ENCODE data around the gene GFRA1. TPM values are rescaled to one million over a fixed set of nuclear protein-coding genes. Genes with fewer than 3 reads are reported as not detected.

GFRA1 gene
- total RNA-seq, 2 experiments from 2014 or later = not detected

GRCh38 chr10:116063107-116063506 is 209.9 kb downstream of the GFRA1 start:
- no peak for DNase-seq (ENCODE audit: low spot score)
- Histone ChIP-seq H3K36me3 (ENCODE audit: insufficient read depth, low read length) (no peaks in the 10 kb centered on the region), H3K9me3 (ENCODE audit: low read length) (no peaks in the 10 kb centered on the region), H3K4me2 (ENCODE audit: low read length) (no peak overlapping the region), H3K4me3 (ENCODE audit: low read depth, low read length, poor library complexity, severe bottlenecking) (no peak overlapping the region), H2AFZ (ENCODE audit: low read length) (no peak overlapping the region), H3K27ac (ENCODE audit: low read depth, low read length, poor library complexity, severe bottlenecking) (no peak overlapping the region), H3K79me2 (ENCODE audit: insufficient read depth, low read depth, low read length) (no peaks in the 10 kb centered on the region), H3K9me2 (ENCODE audit: insufficient read depth, low read length) (no peaks in the 10 kb centered on the region), H3K4me1 (ENCODE audit: insufficient read depth, low read length, poor library complexity, severe bottlenecking) (no peaks in the 10 kb centered on the region), H4K20me1 (ENCODE audit: insufficient read depth, low read length) (no peaks in the 10 kb centered on the region)
- BruUV-seq (replicated peaks) = no TSS peak
- CTCF ChIA-PET (ENCODE audit: unreplicated experiment) = no interaction called here
- POLR2A ChIA-PET = no interaction called here
- no peak for TF ChIP-seq EZH2phosphoT487 (IDR thresholded peaks at IDR 0.05; ENCODE audit: borderline replicate concordance, low read depth, low read length)
- TF ChIP-seq, protein P1, sequence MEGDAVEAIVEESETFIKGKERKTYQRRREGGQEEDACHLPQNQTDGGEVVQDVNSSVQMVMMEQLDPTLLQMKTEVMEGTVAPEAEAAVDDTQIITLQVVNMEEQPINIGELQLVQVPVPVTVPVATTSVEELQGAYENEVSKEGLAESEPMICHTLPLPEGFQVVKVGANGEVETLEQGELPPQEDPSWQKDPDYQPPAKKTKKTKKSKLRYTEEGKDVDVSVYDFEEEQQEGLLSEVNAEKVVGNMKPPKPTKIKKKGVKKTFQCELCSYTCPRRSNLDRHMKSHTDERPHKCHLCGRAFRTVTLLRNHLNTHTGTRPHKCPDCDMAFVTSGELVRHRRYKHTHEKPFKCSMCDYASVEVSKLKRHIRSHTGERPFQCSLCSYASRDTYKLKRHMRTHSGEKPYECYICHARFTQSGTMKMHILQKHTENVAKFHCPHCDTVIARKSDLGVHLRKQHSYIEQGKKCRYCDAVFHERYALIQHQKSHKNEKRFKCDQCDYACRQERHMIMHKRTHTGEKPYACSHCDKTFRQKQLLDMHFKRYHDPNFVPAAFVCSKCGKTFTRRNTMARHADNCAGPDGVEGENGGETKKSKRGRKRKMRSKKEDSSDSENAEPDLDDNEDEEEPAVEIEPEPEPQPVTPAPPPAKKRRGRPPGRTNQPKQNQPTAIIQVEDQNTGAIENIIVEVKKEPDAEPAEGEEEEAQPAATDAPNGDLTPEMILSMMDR (conservative IDR thresholded peaks at IDR 0.05; ENCODE audit: low read length) = no peak
- intact Hi-C loops (cut with micrococcal nuclease; ENCODE audit: unreplicated experiment) = no loop called here

- no peaks in the 10 kb centered on the region for H3K9me2 ChIP-seq (ENCODE audit: insufficient read depth, low read length)
- no peaks in the 10 kb centered on the region for H3K36me3 ChIP-seq (ENCODE audit: insufficient read depth, low read length)
- no peak for DNase-seq (ENCODE audit: low spot score)
- no peaks in the 10 kb centered on the region for H3K4me1 ChIP-seq (ENCODE audit: insufficient read depth, low read length, poor library complexity, severe bottlenecking)
- BruUV-seq (replicated peaks) = no TSS peak
- no peak overlapping the region for H3K4me3 ChIP-seq (ENCODE audit: low read depth, low read length, poor library complexity, severe bottlenecking)
- no peak overlapping the region for H2AFZ ChIP-seq (ENCODE audit: low read length)
- CTCF ChIA-PET (ENCODE audit: unreplicated experiment) = no interaction called here
- intact Hi-C loops (cut with micrococcal nuclease; ENCODE audit: unreplicated experiment) = no loop called here
- POLR2A ChIA-PET = interaction anchor here (0.9 kb wide), 1 partner anchor 10 kb away, joined by 3 read pairs; no protein-coding TSS in a partner anchor
- no peaks in the 10 kb centered on the region for H3K9me3 ChIP-seq (ENCODE audit: low read length)
- no peaks in the 10 kb centered on the region for H4K20me1 ChIP-seq (ENCODE audit: insufficient read depth, low read length)
- TF ChIP-seq, protein P1 (conservative IDR thresholded peaks at IDR 0.05; ENCODE audit: low read length) = no peak
- no peak for TF ChIP-seq EZH2phosphoT487 (IDR thresholded peaks at IDR 0.05; ENCODE audit: borderline replicate concordance, low read depth, low read length)
- H3K79me2 ChIP-seq (ENCODE audit: insufficient read depth, low read depth, low read length) = no peaks in the 10 kb centered on the region
- no peak overlapping the region for H3K4me2 ChIP-seq (ENCODE audit: low read length)
- H3K27ac ChIP-seq (ENCODE audit: low read depth, low read length, poor library complexity, severe bottlenecking) = no peak overlapping the region
Observed at GRCh38 chr10:116060864-116061263, 212.1 kb downstream of the GFRA1 start.

DNA sequence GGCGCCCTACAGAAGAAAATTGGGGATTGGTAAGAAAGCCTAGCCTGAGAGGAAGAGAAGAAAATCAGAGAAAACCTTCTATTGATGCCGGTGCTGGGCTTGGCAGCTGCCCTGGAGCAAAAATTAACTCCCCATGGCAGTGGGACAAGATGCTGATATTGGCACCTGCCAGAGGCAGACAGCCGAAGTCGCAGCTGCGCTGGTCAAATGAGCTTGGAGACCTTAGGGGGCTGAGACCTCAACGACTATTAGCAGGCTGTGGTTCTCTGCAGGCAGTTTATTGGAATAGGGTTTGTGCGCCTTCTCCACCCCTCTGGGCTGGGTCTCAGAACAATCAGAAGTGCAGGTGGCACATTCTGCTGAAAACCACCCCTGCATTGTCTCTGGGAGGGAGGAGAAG is 213.7 kb downstream of the GFRA1 start:
- no peak overlapping the region for H3K4me2 ChIP-seq (ENCODE audit: low read length)
- no peaks in the 10 kb centered on the region for H3K9me3 ChIP-seq (ENCODE audit: low read length)
- H3K27ac ChIP-seq (ENCODE audit: low read depth, low read length, poor library complexity, severe bottlenecking) = no peak overlapping the region
- ChIA-PET POLR2A (interaction anchor here (0.7 kb wide), 1 partner anchor 59 kb away, joined by 4 read pairs; no protein-coding TSS in a partner anchor), CTCF (ENCODE audit: unreplicated experiment) (no interaction called here)
- H4K20me1 ChIP-seq (ENCODE audit: insufficient read depth, low read length) = no peaks in the 10 kb centered on the region
- no peaks in the 10 kb centered on the region for H3K79me2 ChIP-seq (ENCODE audit: insufficient read depth, low read depth, low read length)
- no TSS peak for BruUV-seq (replicated peaks)
- H3K36me3 ChIP-seq (ENCODE audit: insufficient read depth, low read length) = no peaks in the 10 kb centered on the region
- TF ChIP-seq, protein P1 (conservative IDR thresholded peaks at IDR 0.05; ENCODE audit: low read length) = no peak
- TF ChIP-seq EZH2phosphoT487 (IDR thresholded peaks at IDR 0.05; ENCODE audit: borderline replicate concordance, low read depth, low read length) = no peak
- H3K9me2 ChIP-seq (ENCODE audit: insufficient read depth, low read length) = no peaks in the 10 kb centered on the region
- no peaks in the 10 kb centered on the region for H3K4me1 ChIP-seq (ENCODE audit: insufficient read depth, low read length, poor library complexity, severe bottlenecking)
- no peak for DNase-seq (ENCODE audit: low spot score)
- H2AFZ ChIP-seq (ENCODE audit: low read length) = no peak overlapping the region
- intact Hi-C loops (cut with micrococcal nuclease; ENCODE audit: unreplicated experiment) = no loop called here
- no peak overlapping the region for H3K4me3 ChIP-seq (ENCODE audit: low read depth, low read length, poor library complexity, severe bottlenecking)
